ENCODE measurements around the gene DCC. TPM values are rescaled to one million over a fixed set of nuclear protein-coding genes. Genes with fewer than 3 reads are reported as not detected.
"Not testable (repeated sequence)": the region's sequence is repeated elsewhere in the genome, so short reads cannot be mapped to it uniquely, and the experiment has no call there.

DCC gene
- total RNA-seq, 1 experiment from 2014 or later = not detected

DNA sequence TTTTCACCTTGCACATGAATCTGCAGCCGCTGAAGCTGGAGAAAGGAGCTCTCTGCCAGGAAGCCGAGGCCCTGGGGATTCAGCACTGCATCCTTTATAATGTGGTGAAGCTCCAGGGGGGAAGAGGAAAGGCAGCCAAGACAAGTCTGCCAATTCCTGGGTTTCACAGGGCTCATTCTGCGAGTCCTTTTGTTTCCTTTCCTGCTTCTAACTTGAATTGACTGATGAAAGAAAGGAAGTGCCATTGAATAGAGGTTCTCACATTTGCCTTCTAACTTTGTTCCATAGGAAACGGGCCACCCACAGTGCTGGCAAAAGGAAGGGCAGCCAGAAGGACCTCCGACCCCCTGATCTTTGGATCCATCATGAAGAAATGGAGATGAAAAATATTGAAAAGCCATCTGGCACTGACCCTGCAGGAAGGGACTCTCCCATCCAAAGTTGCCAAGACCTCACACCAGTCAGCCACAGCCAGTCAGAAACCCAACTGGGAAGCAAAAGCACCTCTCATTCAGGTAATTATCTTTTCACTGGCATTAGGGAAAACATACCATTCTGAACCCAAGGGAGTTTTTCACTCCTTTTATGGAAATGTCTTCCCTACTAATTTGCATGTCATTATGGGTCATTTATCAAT lies 1119.1 kb downstream of the DCC start:
- POLR2A ChIA-PET (ENCODE audit: unreplicated experiment) = no interaction called here
- no peak overlapping the region for H3K4me3 ChIP-seq (ENCODE audit: low read length)

DNA sequence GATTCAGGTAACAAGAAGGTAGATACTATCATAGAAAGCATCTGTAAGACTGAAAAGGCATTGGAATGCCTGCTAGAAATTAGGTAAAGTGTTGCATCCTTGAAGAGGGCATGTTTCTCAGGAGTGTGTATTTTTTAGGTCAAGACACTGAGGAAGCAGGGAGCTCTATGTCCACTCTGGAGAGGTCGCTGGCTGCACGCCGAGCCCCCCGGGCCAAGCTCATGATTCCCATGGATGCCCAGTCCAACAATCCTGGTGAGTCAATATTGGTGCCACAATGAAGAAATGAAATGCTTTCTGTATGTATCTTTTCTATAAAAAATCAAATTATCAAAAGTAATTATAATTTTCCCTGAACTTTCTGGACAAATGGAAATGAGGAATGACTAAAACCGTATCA lies 1127.8 kb downstream of the DCC start:
- Histone ChIP-seq H3K9ac (ENCODE audit: low read length) (no peak overlapping the region), H3K4me2 (ENCODE audit: low read length) (no peak overlapping the region), H3K79me2 (ENCODE audit: low read length) (no peaks in the 10 kb centered on the region), H3K36me3 (ENCODE audit: low read depth, low read length) (no peaks in the 10 kb centered on the region), H3F3A (ENCODE audit: low read length, unreplicated experiment) (no peaks in the 10 kb centered on the region), H3K4me3 (ENCODE audit: low read length) (no peak overlapping the region), H3K27me3 (ENCODE audit: low read length) (no peaks in the 10 kb centered on the region), H3K4me1 (ENCODE audit: insufficient read depth, low read length) (no peaks in the 10 kb centered on the region), H4K20me1 (ENCODE audit: low read length) (no peaks in the 10 kb centered on the region), H3K9me2 (replicated peaks; ENCODE audit: low read length) (no peaks in the 10 kb centered on the region), H2AFZ (ENCODE audit: low read length) (no peak overlapping the region), H3K9me3 (ENCODE audit: low read length) (no peaks in the 10 kb centered on the region), H3K27ac (ENCODE audit: low read length) (no peak overlapping the region)
- ChIA-PET CTCF (no interaction called here), POLR2A (ENCODE audit: unreplicated experiment) (no interaction called here)
- TF ChIP-seq EZH2phosphoT487 (IDR thresholded peaks at IDR 0.05; ENCODE audit: borderline replicate concordance, low read length) = no peak
- TF ChIP-seq, protein P1, sequence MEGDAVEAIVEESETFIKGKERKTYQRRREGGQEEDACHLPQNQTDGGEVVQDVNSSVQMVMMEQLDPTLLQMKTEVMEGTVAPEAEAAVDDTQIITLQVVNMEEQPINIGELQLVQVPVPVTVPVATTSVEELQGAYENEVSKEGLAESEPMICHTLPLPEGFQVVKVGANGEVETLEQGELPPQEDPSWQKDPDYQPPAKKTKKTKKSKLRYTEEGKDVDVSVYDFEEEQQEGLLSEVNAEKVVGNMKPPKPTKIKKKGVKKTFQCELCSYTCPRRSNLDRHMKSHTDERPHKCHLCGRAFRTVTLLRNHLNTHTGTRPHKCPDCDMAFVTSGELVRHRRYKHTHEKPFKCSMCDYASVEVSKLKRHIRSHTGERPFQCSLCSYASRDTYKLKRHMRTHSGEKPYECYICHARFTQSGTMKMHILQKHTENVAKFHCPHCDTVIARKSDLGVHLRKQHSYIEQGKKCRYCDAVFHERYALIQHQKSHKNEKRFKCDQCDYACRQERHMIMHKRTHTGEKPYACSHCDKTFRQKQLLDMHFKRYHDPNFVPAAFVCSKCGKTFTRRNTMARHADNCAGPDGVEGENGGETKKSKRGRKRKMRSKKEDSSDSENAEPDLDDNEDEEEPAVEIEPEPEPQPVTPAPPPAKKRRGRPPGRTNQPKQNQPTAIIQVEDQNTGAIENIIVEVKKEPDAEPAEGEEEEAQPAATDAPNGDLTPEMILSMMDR (conservative IDR thresholded peaks at IDR 0.05; ENCODE audit: low read depth, low read length) = no peak
- TF ChIP-seq EZH2 (IDR thresholded peaks at IDR 0.05; ENCODE audit: low read length, unreplicated experiment) = no peak
- DNase-seq = no peak
- no peak for ATAC-seq
- BruUV-seq (replicated peaks) = no TSS peak
- intact Hi-C loops (cut with micrococcal nuclease) = no loop called here

More for the DNA sequence above, 1119.1 kb downstream of the DCC start:
- H3K36me3 ChIP-seq (ENCODE audit: low read depth, low read length) = no peaks in the 10 kb centered on the region
- DNase-seq (no peak), ATAC-seq (no peak)
- no peaks in the 10 kb centered on the region for H3F3A ChIP-seq (ENCODE audit: low read length, unreplicated experiment)
- no peaks in the 10 kb centered on the region for H3K4me1 ChIP-seq (ENCODE audit: insufficient read depth, low read length)
- no peaks in the 10 kb centered on the region for H3K79me2 ChIP-seq (ENCODE audit: low read length)
- no peak for TF ChIP-seq EZH2phosphoT487 (IDR thresholded peaks at IDR 0.05; ENCODE audit: borderline replicate concordance, low read length)
- no peak for TF ChIP-seq EZH2 (IDR thresholded peaks at IDR 0.05; ENCODE audit: low read length, unreplicated experiment)
- TF ChIP-seq, protein P1 (conservative IDR thresholded peaks at IDR 0.05; ENCODE audit: low read depth, low read length) = no peak
- H2AFZ ChIP-seq (ENCODE audit: low read length) = no peak overlapping the region
- no TSS peak for BruUV-seq (replicated peaks)
- H3K9ac ChIP-seq (ENCODE audit: low read length) = no peak overlapping the region
- no peaks in the 10 kb centered on the region for H3K9me2 ChIP-seq (replicated peaks; ENCODE audit: low read length)
- H4K20me1 ChIP-seq (ENCODE audit: low read length) = no peaks in the 10 kb centered on the region
- CTCF ChIA-PET = no interaction called here
- intact Hi-C loops (cut with micrococcal nuclease) = no loop called here
- no peak overlapping the region for H3K27ac ChIP-seq (ENCODE audit: low read length)
- H3K4me2 ChIP-seq (ENCODE audit: low read length) = no peak overlapping the region
- no peaks in the 10 kb centered on the region for H3K9me3 ChIP-seq (ENCODE audit: low read length)
- no peaks in the 10 kb centered on the region for H3K27me3 ChIP-seq (ENCODE audit: low read length)

DNA sequence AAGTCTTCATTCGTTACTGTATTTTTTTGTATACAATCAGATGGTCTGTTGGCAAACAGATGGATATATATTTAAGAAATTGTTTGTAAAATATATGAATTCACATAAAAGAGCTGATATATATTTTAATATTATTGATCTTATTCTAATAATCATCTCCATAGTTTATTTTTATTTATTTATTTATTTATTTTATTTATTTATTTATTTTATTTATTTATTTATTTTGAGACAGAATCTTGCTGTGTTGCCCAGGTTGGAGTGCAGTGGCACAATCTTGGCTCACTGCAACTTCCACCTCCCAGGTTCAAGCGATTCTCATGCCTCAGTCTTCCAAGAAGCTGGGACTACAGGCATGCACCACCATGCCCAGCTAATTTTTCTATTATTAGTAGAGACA lies 1128.2 kb downstream of the DCC start:
- H3K9ac ChIP-seq (ENCODE audit: low read length); POLR2A ChIA-PET (ENCODE audit: unreplicated experiment); BruUV-seq (replicated peaks); H3K9me2 ChIP-seq (replicated peaks; ENCODE audit: low read length); H3K9me3 ChIP-seq (ENCODE audit: low read length); H3K36me3 ChIP-seq (ENCODE audit: low read depth, low read length); H3K27me3 ChIP-seq (ENCODE audit: low read length); intact Hi-C loops (cut with micrococcal nuclease); CTCF ChIA-PET; H3K4me3 ChIP-seq (ENCODE audit: low read length); H3K4me1 ChIP-seq (ENCODE audit: insufficient read depth, low read length); H3F3A ChIP-seq (ENCODE audit: low read length, unreplicated experiment); DNase-seq; H3K27ac ChIP-seq (ENCODE audit: low read length); H4K20me1 ChIP-seq (ENCODE audit: low read length); H2AFZ ChIP-seq (ENCODE audit: low read length); H3K4me2 ChIP-seq (ENCODE audit: low read length); ATAC-seq; H3K79me2 ChIP-seq (ENCODE audit: low read length): not testable (repeated sequence)

All from PC-3 (cell line).